HepG2 (cell line): ENCODE data around the gene THADA. TPM values are rescaled to one million over a fixed set of nuclear protein-coding genes. Genes with fewer than 3 reads are reported as not detected.
A peak's percentile ranks its signal among the peaks of the same experiment; 100 is the strongest.

Experiments
- ARNT ChIP-seq: fragments of 450-650 bp; IDR thresholded peaks from 2 replicates; pipeline ENCODE4 v1.6.1; 2017
- BATF2 ChIP-seq: sonication (generic); formaldehyde crosslinking; IDR thresholded peaks from 2 replicates; pipeline ENCODE4 v1.8.0; 2022; ENCODE audit warnings: mild to moderate bottlenecking, missing genetic modification reagents, moderate library complexity
- CBX5 ChIP-seq: sonication (generic); formaldehyde crosslinking; IDR thresholded peaks from 2 replicates; pipeline ENCODE4 v1.4.0; 2020; ENCODE audit warnings: missing genetic modification reagents, borderline replicate concordance
- ESRRA ChIP-seq: sonication (generic); formaldehyde crosslinking; IDR thresholded peaks from 2 replicates; pipeline ENCODE4 v1.5.1; 2020; ENCODE audit warnings: mild to moderate bottlenecking, low read depth, missing genetic modification reagents
- KDM2A ChIP-seq: sonication (generic); formaldehyde crosslinking; IDR thresholded peaks from 2 replicates; pipeline ENCODE4 v1.4.0; 2020; ENCODE audit warnings: low read depth, missing genetic modification reagents, borderline replicate concordance
- LCORL ChIP-seq, 2 experiments: fragments of 450-650 bp in 1 of 2; sonication (generic) in 1 of 2; formaldehyde crosslinking in 1 of 2; IDR thresholded peaks; 2 replicates each; pipeline versions ENCODE4 v1.5.0 to v1.6.1; 2017 to 2020; ENCODE audit warnings: antibody characterized with exemption in 1 of 2, missing genetic modification reagents in 1 of 2
- SIN3B ChIP-seq: fragments of 150-350 bp; IDR thresholded peaks from 2 replicates; pipeline ENCODE4 v1.6.1; 2014; ENCODE audit warnings: low read length
- SRSF1 ChIP-seq: fragments of 200-400 bp; formaldehyde crosslinking; optimal IDR thresholded peaks from 2 replicates; pipeline ENCODE3; 2017; ENCODE audit warnings: mild to moderate bottlenecking, low read depth, low read length, moderate library complexity
- STAG1 ChIP-seq: sonication (generic); formaldehyde crosslinking; IDR thresholded peaks from 2 replicates; pipeline ENCODE4 v1.4.0; 2020; ENCODE audit warnings: missing genetic modification reagents
- TEAD2 ChIP-seq: sonication (generic); formaldehyde crosslinking; IDR thresholded peaks from 2 replicates; pipeline ENCODE4 v1.9.0; 2021; ENCODE audit warnings: missing genetic modification reagents
- TP53 ChIP-seq: sonication (generic); formaldehyde crosslinking; conservative IDR thresholded peaks from 2 replicates; pipeline ENCODE4 v1.4.0; 2020; ENCODE audit warnings: missing genetic modification reagents
- ZBTB46 ChIP-seq: sonication (generic); formaldehyde crosslinking; IDR thresholded peaks from 2 replicates; pipeline ENCODE4 v1.4.0; 2020; ENCODE audit warnings: mild to moderate bottlenecking, missing genetic modification reagents, borderline replicate concordance
- ZNF138 ChIP-seq: sonication (generic); formaldehyde crosslinking; IDR thresholded peaks from 2 replicates; pipeline ENCODE4 v1.5.0; 2020; ENCODE audit warnings: mild to moderate bottlenecking, low read depth, missing genetic modification reagents
- ZNF292 ChIP-seq: sonication (generic); formaldehyde crosslinking; IDR thresholded peaks from 2 replicates; pipeline ENCODE4 v1.8.1; 2022; ENCODE audit warnings: mild to moderate bottlenecking, low read depth, missing genetic modification reagents, borderline replicate concordance
- ZNF674 ChIP-seq: sonication (generic); formaldehyde crosslinking; IDR thresholded peaks from 2 replicates; pipeline ENCODE4 v1.5.0; 2020; ENCODE audit warnings: low read depth, mild to moderate bottlenecking, missing genetic modification reagents
- ZNF724P ChIP-seq: sonication (generic); formaldehyde crosslinking; IDR thresholded peaks from 2 replicates; pipeline ENCODE4 v1.8.0; 2022; ENCODE audit warnings: missing genetic modification reagents, borderline replicate concordance
- ZNF800 ChIP-seq: sonication (generic); formaldehyde crosslinking; IDR thresholded peaks from 2 replicates; pipeline ENCODE4 v1.4.0; 2020; ENCODE audit warnings: missing genetic modification reagents
- polyA plus RNA-seq, 8 experiments: library from polyadenylated mRNA; depleted of rRNA in 3 of 8; stranded (reverse) in 7 of 8; unstranded in 1 of 8; fragments of >200 nt; fragmentation: Illumina TruSeq in 4 of 8; extraction: Trizol in 4 of 8; gene quantifications; 2 replicates each; pipeline versions ENCODE4 v1.2.1 to v1.2.3, GENCODE V29; 2011 to 2016; ENCODE audit warnings: low read depth in 4 of 8, missing spikeins in 1 of 8, mixed read lengths in 1 of 8; ENCODE audit not compliant: insufficient read depth in 1 of 8
- total RNA-seq, 5 experiments: library from RNA; depleted of rRNA; stranded (reverse); fragments of >200 nt; fragmentation: Illumina TruSeq; extraction: Trizol; gene quantifications; 2 replicates each; pipeline ENCODE4 v1.2.3, GENCODE V29; 2016; ENCODE audit warnings: low read depth in 1 of 5
- TF ChIP-seq, protein P1 (sequence below): sonication (generic); formaldehyde crosslinking; IDR thresholded peaks from 2 replicates; pipeline ENCODE4 v1.8.1; 2023; ENCODE audit warnings: mild to moderate bottlenecking, inconsistent platforms, moderate library complexity, missing genetic modification reagents, borderline replicate concordance
- TF ChIP-seq, protein P2 (sequence below): sonication (generic); IDR thresholded peaks from 2 replicates; pipeline ENCODE4 v1.6.1; 2016; ENCODE audit warnings: low read depth, borderline replicate concordance

Gene THADA
- total and polyA plus RNA-seq, 2 of the 13 experiments (the other 11 are each of a cell fraction or from before 2014, with no cell fraction given) = 12.7 to 21.7 TPM

DNA sequence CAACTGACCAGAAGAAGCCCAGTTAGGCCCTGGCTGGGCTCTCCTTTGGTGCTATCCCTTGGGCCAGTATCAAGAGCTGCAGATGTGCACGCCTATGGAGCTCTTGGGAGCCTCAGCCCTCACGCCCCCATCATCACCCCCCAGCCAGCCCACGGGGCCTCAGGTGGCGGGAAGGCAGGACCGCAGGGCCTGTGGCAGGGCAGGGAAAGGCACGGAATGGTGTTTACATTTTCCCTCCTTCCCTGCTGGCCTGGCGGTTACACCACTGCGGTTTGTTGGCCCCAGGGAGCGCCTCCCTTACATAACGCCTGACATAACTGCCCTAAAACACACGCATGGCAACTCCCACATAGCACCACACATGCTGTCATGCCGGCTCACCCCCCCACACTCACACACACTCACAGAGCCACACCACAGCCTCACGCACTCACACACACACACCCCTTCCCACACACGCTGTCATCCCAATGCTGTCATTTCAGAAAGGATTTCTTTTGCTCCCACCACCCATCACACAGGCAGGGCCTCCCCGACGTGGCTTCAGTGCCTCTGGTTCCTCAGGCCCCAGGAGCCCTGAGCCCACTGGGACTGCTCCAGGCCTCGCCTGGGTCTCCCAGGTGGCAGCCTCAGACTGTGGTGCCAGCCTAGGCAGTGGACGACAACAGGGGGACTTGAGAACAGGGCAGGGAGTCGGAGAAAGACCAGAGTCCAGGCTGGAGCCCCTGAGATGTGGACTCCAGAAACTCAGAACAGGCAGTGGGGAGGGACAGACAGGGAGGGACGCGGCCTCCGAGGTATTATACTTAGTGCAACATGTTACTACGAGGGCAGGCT, 385.2 kb downstream of the THADA start (continued):
- TF ChIP-seq KDM2A (CRISPR knock-in tag) (peak; percentile 71), ZNF800 (peak; percentile 53; the same call in 1 of the 2 replicates), ESRRA (CRISPR knock-in tag) (peak; percentile 76), ARNT (no peak), SIN3B (no peak), TP53 (CRISPR knock-in tag) (0 out of 2 replicates have a peak, but pooled peaks have one; percentile 66), TEAD2 (CRISPR knock-in tag) (0 out of 2 replicates have a peak, but pooled peaks have one; percentile 33), STAG1 (CRISPR knock-in tag) (peak; percentile 51; the same call in 1 of the 2 replicates), SRSF1 (no peak), ZNF674 (CRISPR knock-in tag) (peak; percentile 31; the same call in 1 of the 2 replicates), LCORL (IDR thresholded peaks at IDR 0.05) (peak; percentile 80), LCORL (CRISPR knock-in tag; IDR thresholded peaks at IDR 0.05) (peak; percentile 99), ZNF138 (CRISPR knock-in tag) (no peak; the same call in 1 of the 2 replicates), ZBTB46 (CRISPR knock-in tag) (0 out of 2 replicates have a peak, but pooled peaks have one; percentile 29), CBX5 (CRISPR knock-in tag) (peak; percentile 67; the same call in 1 of the 2 replicates), BATF2 (CRISPR knock-in tag) (no peak; the same call in 1 of the 2 replicates), ZNF724P (CRISPR knock-in tag) (peak; percentile 72; the same call in 1 of the 2 replicates), ZNF292 (CRISPR knock-in tag) (peak; percentile 93)
- TF ChIP-seq, protein P1, sequence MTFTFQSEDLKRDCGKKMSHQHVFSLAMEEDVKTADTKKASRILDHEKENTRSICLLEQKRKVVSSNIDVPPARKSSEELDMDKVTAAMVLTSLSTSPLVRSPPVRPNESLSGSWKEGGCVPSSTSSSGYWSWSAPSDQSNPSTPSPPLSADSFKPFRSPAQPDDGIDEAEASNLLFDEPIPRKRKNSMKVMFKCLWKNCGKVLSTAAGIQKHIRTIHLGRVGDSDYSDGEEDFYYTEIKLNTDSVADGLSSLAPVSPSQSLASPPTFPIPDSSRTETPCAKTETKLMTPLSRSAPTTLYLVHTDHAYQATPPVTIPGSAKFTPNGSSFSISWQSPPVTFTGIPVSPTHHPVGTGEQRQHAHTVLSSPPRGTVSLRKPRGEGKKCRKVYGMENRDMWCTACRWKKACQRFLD (CRISPR knock-in tag) = peak; percentile 96; the same call in 1 of the 2 replicates
- TF ChIP-seq, protein P2, sequence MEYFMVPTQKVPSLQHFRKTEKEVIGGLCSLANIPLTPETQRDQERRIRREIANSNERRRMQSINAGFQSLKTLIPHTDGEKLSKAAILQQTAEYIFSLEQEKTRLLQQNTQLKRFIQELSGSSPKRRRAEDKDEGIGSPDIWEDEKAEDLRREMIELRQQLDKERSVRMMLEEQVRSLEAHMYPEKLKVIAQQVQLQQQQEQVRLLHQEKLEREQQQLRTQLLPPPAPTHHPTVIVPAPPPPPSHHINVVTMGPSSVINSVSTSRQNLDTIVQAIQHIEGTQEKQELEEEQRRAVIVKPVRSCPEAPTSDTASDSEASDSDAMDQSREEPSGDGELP = peak; percentile 78; the same call in 1 of the 2 replicates
